SK-N-MC (cell line): ENCODE data around the gene SRRM2.

Experiments
- EZH2 ChIP-seq: fragments of 200-600 bp; sonication (generic); IDR thresholded peaks from one replicate; pipeline ENCODE4 v1.6.1; 2017; ENCODE audit warnings: antibody characterized with exemption
- POLR2AphosphoS5 ChIP-seq: IDR thresholded peaks from 2 replicates; pipeline ENCODE4 v1.6.1; 2012; ENCODE audit warnings: mild to moderate bottlenecking, low read depth, low read length, borderline replicate concordance

DNA sequence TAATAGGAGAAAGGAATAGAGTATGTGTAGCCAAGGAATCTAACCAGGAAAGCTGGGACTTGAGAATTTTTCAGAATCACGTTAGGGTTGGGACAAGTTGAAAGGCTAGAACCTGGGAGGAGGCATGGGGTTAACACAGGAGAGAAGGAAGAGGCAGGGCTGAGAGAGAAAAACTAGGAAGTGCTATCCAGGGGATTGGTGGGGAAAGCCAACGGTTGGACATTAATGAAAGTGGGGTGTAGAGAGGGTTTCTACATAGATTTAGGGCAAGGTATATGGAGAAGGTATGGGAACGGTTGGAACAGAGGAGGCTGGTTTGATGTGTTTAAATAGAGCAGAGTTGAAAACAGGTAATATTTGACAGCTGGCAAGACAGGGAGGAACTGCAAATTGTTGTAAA, 2.7 kb downstream of the SRRM2 start:
- no peak for TF ChIP-seq EZH2
- TF ChIP-seq POLR2AphosphoS5 = no peak
